Jurkat, Clone E6-1 (cell line): ENCODE data around the gene PRDM15.

Source experiments
- DNase-seq: peaks from one replicate; pipeline ENCODE4 v3.0.0-alpha.2; 2011; ENCODE audit warnings: low read depth, low spot score
- H3K4me3 ChIP-seq: 2 replicates; pipeline ENCODE4 v1.5.1; 2011; ENCODE audit warnings: mild to moderate bottlenecking, low read length, control low read depth, moderate library complexity

PRDM15 gene

DNA sequence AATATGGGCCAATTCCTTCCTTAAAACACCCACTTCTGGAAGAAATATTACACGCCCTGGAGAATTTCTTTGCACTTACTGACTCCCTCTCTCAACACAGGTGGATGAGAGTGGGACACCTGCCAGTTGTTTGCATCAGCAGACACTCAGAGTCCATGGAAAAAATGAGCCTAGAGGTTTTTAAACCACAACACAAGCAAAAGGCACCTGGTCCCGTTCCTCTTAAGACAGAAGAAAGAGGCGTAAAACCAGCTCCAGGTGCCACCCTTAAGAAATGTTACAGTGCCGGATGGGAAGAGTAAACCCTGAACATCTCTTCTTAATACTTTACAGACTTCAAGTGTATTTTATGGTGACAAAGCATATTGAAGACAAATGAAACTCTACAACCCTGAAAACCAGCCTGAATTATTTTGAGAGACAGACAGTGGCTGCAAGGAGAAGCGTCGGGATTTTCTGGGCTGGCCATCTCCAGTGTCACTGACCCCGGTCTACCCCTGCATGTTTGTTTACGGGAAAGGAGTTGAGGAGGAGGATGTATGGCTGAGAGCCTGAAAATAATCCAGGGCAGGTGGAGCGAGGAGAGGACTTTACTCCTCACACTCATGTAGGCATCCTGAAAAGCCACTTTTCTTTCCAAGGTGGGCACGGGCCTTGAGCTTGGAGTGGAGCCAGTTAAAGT lies 104.5 kb downstream of the PRDM15 start:
- DNase-seq: peak; percentile 95
- H3K4me3 ChIP-seq: no peak overlapping the region; the same call in 1 of the 2 replicates

DNA sequence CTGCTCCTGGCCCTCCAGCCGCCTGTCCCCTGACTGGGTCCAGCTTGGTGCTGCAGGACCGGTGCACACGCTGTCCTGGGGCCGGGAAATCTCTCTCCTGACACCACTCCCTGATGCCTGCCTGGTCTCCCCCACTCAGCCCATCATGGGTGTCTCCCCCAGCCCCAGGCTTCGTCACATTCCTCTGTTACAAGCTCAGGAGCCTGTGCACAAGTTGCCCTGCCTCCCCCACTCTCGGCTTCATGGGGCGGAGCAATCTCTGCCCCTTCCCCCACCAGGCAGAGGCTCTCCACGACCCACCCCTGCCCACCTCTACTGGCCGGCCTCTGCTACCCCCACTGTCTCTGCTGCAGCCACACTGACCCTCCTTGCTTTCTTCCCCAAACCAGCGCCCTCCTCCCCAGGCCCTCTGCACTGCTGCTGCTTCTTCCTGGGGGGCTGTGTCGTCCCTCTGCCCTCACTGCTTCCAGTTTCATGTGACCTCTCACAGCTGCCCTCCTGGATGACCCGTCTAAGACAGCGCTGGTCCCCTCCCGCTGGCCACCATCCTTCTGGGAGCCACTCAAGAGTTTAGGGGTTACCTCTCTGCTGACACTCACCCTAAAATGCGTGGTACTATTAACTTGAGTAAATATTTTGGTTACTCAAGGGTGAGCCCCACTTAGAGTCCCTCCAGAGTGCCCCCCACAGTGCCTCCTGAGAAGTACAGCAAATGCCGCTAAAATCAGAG lies 106.6 kb downstream of the PRDM15 start:
- no peak overlapping the region for H3K4me3 ChIP-seq
- no peak for DNase-seq

DNA sequence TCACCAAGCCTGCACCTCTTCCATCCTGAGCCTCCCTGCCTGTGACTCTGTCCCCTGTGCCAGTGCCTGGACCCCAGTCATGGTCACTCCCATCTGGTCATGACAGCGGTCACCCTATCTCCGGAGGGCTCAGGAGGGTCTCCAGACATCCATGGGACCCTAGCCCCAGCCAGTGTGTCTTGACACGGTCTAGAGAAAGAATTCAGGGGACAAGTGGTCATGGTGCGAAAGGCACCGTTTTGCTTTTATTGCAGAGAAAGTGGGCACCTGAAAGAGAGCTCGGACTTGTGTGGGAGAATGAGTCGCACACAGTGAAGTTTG lies 107.6 kb downstream of the PRDM15 start:
- DNase-seq: no peak
- no peak overlapping the region for H3K4me3 ChIP-seq

DNA sequence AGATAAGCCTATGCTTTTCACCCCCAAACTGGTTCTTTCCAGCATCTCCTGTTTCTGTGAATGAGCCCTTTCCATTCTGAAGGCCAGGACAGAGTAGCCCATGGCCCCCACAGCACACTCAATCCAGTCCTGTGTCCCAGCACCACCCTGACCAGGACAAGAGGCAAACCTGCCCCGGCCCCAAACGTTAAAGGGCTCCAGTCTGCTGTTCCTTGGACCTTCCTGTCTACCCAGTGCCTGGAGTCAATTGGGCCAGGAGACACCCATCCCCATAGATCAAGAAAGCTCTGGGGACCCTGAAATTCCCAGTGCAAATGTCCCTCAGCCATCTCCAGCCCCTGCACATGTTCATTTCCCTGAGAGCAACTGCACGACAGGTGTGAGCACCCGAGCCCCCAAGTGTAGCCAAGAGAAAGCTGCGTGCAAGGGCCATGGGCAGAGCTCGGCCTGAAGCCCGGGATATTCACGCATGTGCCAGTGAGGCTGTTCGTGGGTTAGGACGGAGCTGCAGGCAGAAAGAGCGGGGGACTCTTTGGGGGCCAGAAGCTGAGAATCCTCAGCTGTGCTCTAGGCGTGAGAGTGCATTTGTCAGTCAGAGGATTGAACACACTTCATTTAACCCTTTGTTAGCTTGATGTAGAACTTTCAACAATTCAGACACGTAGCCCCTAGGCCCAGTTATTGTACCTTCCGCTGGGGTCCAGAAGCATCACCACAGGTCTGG lies 108.1 kb downstream of the PRDM15 start:
- H3K4me3 ChIP-seq: no peak overlapping the region

DNA sequence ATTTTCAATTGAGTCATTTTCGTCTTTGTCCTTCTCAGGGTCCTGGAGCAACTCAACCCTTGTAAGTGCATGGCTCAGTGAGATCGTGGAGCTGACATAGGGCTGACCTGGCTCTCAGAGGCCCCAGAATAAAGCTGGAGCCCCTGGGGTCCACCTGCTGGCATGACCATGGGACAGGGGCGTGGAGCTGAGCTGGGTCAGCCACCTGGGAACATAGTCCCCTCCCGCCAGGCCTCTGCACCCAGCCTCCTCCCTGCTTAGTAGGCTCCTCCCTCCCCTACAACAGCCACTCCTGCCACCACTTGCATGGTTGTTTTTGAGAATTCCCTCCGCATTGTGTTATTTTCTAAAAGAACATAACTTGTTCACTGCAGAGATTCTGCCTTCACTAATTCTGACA lies 109.2 kb downstream of the PRDM15 start:
- no peak overlapping the region for H3K4me3 ChIP-seq
- DNase-seq: no peak

More for the DNA sequence above, 108.1 kb downstream of the PRDM15 start:
- no peak for DNase-seq

DNA sequence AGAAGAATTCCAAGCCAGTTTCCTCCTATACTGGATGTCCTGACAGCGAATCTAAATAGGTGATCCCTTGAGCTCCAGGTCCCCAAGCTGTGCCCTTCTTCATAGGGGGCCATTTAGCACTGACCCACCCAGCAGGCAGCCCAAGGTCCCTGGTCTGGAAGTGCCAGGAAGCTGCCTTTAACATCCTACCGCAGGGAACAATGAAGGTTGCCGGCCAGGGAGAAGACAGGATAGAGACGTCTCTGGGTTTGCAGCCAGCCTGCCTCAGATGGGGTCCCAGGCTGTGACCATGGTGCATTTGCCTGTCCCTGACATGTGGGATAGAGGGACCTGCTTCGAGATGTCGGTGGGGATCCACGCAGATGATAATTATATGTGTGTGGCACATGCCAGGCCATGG lies 109.6 kb downstream of the PRDM15 start:
- no peak overlapping the region for H3K4me3 ChIP-seq
- no peak for DNase-seq

DNA sequence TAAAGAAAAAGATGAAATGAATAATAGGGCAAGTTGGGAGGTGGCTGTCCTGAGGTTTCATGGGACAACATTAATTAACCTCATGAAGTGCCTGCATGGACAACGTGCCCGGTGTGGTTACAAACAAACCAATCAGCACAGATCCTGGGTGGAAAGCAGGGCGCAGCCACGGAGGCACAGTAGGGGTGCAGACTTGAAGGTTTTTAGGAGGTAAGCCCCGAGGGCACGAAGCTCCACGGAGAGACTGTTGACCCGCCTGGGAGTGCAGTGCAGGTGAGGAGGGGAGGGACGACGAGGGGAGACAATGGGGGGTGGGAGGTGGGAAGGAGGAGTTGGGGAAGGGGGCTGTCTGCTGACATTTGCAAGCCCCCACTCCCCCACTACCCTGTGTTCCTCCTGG lies 110.0 kb downstream of the PRDM15 start:
- DNase-seq: no peak
- no peak overlapping the region for H3K4me3 ChIP-seq

DNA sequence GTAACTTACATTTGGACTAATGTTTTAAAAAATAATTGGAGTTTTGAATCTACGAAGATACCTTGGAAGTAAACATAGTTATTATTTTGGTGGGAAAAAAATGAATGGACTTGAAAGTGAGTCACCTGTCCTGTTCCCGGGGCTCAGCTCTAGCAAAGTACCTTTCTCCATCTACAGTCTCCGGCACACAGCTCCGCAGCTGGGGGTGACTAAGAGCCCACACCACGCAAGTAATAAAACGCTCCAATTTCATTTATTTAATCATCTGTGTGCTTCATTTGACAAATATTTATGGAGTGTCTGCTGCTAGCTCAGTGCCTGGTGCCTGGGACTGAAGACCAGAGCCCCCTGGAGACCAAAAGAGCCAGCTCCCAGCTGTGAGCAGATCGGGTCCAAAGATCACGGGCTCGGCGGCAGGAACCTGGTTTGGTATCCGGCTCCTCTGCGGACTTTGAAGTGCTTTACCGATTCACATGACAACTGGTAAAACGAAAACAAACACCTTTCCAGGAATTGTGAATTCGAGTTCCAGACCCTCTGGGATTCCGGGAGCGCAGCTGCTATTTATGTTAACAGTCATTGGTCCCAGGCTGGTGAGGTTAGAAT lies 110.6 kb downstream of the PRDM15 start:
- DNase-seq: peak; percentile 37
- peak overlapping the region; percentile 66 for H3K4me3 ChIP-seq

DNA sequence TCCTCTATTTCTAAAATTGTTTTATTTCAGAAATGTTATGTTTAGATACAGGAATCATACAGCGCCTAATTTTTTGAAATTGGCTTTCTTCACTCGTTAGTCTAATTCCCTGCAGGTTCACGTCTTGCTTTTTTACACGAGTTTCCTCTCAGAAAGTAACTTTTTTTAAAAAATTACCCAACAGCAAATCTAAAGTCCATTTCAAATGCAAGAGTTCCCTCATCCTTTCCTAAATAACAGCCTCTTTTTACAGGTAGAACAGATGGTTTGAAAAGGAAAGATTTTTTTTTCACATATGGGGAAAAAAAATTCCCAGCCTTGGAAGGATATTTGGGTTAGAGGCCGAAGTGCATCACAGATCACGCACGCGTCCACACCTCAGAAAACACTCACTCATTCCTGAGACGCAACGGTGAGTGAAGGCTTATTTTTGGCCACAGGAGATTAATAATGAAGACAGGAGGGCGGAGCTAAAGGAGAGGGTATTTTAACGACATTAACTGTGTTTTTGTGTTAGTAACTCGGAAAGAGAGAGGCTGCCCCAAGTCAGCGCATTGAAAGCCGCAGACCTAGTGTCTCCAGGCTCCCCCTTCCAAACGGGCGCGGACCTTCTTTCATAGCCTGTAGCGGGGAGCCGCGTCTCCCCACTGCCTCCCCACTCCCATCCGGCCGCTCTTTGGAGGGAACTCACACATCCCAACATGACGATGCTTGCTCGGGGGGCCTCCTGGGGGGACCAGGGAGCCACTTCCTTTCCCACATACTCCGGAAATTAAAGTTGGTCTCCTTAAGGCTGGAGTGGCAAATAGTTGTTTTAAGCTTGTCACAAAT lies 111.3 kb downstream of the PRDM15 start:
- DNase-seq: peak; percentile 32
- peak overlapping the region; percentile 66 for H3K4me3 ChIP-seq

DNA sequence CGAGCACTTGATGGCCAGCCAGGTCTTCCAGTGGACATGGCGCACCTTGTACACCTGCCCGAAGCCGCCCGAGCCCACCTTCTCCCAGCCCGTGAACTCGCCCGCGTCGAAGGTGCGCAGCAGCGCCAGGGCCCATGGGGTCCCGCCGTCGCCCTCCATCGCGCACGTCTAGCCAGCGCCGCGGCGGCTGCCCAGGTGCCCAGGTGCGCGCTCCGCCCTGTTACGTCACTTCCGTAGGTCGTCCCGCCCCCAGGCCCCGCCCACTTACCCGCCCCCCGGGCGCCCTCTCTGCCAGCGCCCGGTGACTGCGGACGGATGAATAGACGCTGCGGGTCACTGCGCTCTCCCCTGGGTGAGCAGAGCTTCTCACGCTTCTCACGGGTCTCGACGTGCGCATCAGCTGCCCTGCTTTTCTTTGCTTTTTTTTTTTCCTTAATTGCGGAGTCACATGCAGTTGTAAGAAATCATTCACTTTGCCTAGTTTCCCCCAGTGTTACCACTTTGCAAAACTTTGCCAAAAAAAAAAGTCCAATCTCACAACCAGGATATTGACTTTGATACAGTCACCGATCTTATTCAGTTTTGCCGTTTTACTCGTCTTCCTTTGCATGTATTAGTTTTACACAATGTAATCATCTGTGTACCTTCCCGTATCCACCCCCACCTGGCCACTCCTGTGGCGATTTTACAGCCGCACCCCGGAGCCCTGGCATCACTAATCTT lies 112.1 kb downstream of the PRDM15 start, which contains the start of gene RIPK4:
Gene RIPK4 (minus strand): TSS at position 170 of the 723 bp plus-strand sequence. CDS start 11 bp downstream, at position 159.
- DNase-seq: peak; percentile 56
- H3K4me3 ChIP-seq: peak within 1 kb of the TSS; percentile 66

DNA sequence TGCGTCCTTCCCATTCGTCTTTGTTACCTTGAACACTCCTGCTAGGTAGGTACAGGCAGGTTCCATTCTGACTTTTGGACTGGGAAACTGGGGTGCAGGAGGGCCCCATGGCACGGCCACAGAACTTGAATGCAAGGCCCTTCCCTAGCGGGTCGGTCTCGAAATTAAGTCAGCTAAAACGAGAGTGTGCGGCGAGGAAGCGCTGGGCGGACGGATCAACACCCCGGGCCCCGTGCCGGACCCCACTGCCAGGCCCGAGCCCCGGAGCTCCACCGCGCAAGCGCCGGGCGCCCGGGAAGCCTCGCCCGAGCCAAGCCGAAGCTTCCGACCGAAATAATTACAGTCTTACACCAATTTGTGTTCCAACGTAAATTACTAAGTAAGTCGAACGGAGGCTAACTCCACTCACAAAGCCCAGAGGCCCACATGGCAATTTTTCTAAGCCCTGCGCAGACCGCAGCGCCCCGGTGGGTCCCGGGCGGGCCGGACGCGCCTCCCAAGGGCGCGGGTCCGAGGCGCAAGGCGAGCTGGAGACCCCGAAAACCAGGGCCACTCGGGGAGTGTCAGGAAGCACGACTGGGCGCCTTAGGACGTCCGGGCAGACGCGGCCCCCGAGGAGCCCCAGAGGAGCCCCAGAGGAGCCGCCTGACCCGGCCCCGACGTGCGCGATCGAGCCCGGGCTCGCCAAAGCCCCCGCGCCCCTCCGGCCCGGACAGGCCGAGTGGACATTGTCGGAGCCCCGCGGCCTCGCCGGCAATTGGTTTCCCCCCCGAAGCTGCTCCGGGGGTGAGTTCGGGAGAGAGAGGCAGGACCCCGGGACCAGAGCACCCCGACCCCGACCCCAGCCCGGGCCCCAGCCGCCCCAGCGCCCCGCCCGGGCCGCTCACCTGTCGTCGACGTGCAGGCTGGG lies 112.9 kb downstream of the PRDM15 start:
- peak overlapping the region; percentile 66 for H3K4me3 ChIP-seq
- DNase-seq: no peak

DNA sequence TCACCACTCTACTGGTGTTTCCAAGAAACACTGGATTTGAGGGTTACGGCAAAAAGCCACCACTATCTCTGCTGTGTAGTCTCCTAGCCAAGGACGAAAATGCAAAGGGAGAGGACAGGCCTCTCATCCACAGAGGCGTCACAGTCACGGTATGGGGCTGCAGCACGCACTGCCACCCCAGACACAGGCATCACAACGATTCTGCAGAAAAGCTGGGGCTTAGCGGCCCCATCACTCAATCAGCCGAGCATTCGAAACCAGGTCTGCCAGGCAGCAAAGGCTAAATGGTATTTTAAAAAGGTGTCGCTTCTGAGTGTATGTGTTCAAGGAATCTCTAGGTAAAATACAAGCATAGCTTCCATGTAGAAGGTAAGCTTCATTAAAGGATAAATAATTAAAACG lies 113.7 kb downstream of the PRDM15 start:
- no peak overlapping the region for H3K4me3 ChIP-seq

DNA sequence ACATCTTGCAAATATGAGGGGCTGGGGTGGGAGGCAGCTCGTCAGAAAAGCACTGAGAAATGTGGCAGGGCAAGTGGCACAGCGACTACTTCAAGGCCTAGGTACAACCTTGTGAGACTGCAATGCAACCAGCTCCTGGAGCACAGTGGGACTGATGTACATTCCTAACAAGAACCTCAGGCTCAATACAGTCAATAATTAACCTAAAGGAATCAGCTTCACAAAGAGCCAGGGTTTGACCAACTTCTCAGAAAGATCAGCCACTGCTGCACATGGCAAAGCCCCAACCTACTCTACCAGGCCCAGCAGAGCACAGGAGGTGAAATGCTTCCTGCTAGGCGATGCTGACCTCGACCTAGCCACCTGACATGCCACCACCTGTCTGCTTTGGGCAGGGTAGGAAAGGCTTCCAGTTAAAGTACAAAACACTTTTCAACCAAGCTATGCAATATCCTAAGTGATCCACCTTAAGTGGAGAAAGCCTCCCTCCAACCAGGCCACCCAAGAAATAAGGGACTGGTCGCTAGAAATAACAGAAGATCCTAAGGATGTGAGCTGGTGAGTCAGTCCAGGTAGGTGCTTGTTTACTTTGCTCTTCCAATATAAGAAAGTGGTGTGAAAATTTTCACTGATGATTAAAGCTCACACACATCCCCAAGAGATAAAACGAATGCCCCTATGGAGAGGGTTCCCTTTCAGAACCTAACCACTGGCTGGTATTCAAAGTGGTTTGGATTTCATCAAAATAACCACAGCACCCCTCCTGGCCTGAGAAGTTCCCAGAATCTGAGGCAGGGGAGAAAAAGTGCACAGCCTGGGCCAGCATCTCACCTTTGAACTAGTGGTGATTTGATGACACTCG lies 114.4 kb downstream of the PRDM15 start:
- H3K4me3 ChIP-seq: no peak overlapping the region
- no peak for DNase-seq

More for the DNA sequence above, 113.7 kb downstream of the PRDM15 start:
- DNase-seq: no peak

DNA sequence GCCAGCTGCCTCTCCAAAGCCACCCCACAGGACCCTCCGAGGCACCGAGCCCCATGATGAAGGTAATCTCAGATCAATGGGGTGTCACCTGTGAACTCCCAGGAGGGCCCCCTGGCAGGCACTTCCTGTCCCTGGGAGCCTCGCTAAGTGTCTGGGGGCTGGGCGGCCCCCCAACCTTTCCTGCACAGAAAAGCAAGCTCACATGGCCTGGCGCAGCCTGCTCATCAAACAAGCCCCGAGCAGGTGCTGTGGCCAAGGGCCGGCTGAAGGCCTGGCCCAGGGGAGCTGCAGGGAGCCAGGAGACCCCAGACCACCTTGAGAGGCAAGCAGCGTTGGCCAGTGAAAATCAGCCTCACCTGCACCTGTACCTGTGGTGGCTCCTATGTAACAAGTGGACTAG lies 115.1 kb downstream of the PRDM15 start:
- no peak overlapping the region for H3K4me3 ChIP-seq
- no peak for DNase-seq

DNA sequence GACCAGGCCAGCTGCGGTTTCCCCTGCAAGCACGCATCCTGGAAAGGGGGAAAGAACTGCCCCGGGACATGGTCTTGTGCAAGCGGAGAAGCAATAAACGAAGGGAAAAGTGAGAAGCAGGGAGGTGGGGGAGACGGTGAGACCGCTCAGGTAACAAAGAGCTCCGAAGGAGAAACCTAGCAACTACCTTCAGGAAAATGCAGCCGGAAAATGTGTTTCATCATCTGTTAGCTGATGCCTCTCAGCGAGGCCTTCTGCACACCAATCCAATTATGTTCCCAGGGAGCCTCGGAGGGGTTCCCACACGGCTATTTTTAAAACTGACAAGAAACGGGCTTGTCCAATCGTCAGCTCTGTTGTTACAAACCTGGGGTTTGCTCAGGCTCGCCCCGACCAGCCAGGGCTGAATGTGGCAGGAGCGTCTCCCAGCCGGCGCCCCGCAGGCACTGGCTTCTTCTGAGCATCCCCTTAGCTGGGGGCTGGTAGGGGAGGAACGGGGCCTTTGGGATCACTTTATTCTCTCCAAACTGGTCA lies 115.7 kb downstream of the PRDM15 start:
- H3K4me3 ChIP-seq: no peak overlapping the region
- DNase-seq: no peak

DNA sequence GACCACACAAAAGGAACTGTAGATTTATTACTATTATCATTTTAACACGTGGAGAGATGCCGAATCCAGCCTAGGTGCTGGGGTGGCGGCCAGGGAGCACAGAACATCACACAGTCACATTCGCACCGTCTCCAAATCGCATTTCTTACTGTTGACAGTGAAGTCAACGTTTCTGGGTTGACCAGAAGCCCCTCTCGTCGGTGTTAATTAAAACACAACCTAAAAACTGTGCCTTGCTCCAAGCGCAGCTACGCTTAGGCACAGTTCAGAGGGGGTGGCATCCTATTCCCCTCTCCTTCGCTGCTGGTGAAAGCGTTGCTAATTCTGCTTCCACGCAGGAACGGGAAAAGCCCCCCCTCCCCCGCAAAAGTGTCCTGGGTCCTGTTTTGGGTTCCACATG lies 116.4 kb downstream of the PRDM15 start:
- H3K4me3 ChIP-seq: no peak overlapping the region
- DNase-seq: no peak
